NCI-H1105 (cell line): ENCODE data around the gene IL10.
"Not testable (repeated sequence)": the region's sequence is repeated elsewhere in the genome, so short reads cannot be mapped to it uniquely, and the experiment has no call there.

ENCODE experiments used
- DNase-seq: peaks from one replicate; lab custom pipeline; 2025; lab: John Stamatoyannopoulos, UW

IL10 gene

DNA sequence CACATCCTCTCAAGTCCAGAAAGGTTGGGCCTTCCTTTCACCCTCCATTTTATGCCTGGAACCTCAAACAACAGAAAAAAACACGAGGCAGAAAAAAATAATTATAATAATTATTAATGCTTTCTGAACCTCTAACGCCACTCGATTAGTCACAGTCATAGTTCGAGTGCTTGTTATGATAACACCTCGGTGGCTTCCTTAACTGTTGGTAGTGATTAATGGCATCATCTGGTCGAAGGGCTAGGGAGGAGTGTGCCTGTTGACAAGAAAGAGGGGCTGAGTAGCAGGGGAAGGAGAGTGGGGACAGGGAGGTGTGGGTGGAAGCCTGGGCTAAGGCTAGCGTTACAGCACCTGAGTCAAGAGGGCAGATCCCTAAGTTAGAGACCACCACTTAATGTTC lies 21.3 kb upstream of the IL10 start:
- no peak for DNase-seq

DNA sequence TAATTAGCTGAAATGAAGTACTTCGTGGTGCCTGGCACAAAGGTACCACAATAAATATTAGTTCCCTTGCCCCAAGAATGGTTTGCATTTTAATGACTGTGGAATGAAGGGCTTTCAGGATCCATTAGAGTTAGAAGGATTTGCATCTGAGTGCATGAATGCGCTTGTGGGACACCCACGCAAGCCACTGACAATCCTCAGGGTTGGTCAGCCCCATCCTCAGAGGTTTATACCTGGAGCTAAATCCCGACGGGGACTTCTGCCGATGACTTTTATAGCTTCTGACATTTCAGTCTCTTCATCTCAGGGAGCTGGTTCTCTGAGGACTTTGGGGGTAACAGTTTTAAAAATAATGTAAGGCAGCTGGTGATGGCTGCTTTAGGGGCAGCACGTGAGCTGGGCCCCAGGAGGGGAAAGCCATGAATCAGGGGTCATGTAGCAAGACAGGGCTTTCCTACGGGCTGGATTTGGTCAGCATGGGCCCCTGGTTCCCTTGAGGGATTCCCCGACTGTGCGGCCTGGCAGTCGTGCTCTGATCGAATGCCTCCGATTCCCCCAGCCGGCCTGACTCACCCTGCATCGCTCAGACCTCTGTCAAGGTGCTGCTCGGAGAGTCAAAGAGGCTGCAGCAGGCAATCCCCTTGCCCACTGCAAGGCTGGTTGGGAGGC lies 20.8 kb upstream of the IL10 start:
- DNase-seq: no peak

DNA sequence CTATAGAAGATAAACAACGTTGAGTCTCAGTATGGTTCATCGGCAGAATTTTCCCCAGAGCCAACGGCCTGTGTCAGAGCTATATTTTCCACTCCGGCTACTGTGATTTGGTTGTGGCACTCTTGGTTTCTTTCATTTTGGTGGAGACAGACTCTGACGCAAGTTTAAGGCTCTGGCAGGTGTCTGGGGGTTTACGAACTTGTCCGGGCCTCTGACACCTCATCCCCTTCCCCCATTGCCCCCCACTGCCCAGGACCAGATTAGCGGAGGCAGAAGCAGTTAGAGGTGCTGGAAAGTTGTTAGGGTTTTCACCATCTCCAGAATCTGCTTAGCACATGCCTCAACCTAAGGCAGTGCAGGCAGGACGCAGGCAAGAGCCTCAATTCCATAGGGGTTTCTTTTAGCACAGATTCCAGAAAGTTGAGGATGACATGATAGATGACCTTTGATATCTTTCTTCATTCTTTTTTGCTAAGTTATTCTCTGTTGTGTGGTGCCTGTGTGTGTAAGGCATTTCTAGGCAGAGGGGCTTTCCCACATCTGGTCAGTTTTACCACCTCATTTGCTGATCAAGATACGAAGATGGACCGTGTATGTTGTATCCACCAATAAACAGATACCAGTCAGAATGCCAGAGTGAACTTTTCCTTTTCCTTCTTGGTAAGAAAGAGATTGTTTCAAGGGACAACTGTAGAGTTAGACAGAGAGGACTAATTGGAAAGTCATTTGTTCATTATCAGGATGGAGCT lies 18.4 kb upstream of the IL10 start:
- no peak for DNase-seq

- no peak for DNase-seq
Observed at GRCh38 chr1:206788487-206789050, 16.3 kb upstream of the IL10 start.

- DNase-seq: no peak
Observed at GRCh38 chr1:206787891-206788290, 15.6 kb upstream of the IL10 start.

GRCh38 chr1:206786212-206786886 lies 14.1 kb upstream of the IL10 start:
- DNase-seq: no peak

GRCh38 chr1:206785182-206785765 lies 13.0 kb upstream of the IL10 start:
- no peak for DNase-seq

GRCh38 chr1:206784471-206784903 lies 12.2 kb upstream of the IL10 start:
- no peak for DNase-seq

GRCh38 chr1:206783506-206783905 lies 11.2 kb upstream of the IL10 start:
- DNase-seq: no peak

- no peak for DNase-seq
Observed at GRCh38 chr1:206782448-206782847, 10.2 kb upstream of the IL10 start.

DNA sequence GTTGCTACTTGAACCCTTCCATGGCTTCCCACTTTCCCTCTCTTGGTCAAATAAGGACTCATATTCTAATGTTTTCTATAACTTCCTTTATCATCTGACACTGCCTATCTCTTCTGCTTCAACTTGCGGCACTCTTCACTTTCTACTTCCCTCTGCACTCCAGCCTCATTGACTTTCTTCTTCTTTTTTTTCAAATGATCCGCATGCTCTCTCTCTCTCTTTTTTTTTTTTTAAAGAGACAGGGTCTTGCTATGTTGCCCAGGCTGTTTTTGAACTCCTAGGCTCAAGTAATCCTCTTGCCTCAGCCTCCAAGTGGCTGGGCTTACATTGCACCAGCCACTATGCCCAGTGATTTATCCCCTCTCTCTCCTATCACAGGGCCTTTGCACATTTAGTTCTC lies 7.3 kb upstream of the IL10 start:
- no peak for DNase-seq

DNA sequence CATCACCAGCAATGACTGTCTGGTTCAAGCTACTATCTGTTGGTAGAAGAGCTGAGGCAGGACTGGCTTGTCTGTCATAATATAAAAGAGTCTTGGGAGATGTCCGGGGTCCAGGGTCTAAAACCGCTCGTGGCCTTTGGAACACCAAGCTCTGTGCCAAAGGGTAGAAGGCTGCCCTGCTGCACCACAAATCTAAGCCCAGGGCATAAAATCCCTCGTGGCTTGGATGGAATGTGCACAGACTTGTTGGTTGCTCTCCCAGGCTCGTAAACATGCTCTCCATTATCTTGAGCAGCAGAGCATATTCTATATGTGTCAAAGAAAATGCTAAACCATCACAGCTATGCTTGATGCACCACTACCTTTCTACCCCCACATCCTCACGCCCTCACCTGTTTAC lies 6.6 kb upstream of the IL10 start:
- not testable (repeated sequence) for DNase-seq

DNA sequence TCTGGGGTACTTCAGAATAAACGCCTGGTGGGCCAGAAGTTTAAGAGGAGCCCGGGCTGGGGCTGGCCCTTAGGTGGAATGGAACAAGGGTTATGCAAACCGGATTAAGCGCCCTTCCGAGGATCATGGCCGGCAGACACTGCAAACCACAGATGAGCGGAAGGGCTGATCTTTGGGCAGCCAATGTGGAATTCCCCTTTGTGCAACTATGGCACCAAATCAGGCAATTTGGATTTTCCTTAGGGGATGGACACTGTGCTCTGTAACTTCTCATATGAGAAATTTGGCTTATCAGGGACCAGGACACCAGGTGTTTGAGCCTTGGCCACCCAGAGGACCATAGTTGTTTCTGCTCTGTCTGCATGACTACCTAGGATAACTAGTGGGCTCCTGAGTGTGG lies 5.7 kb upstream of the IL10 start:
- DNase-seq: no peak

GRCh38 chr1:206776229-206776628 lies 3.9 kb upstream of the IL10 start:
- no peak for DNase-seq

DNA sequence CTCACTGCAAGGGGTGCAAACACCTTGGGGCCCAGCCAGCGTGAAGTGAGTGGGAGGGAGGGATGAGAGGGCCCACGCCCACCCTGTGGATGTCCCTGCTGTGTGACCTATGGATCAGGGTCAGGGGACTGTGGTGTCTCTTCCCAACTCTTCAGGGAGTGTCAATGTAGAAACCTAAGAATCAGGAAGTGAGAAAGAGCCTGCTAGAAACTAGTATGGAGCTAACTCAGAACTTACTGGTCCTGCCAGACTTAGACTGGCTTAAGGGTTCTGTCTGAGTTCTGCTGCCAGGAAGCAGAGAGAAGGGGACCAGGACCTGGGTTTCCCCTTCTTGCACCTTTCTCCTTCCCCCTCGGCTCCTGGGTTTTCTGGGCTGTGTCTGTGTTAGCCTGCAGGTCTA lies 1.8 kb upstream of the IL10 start:
- no peak for DNase-seq

DNA sequence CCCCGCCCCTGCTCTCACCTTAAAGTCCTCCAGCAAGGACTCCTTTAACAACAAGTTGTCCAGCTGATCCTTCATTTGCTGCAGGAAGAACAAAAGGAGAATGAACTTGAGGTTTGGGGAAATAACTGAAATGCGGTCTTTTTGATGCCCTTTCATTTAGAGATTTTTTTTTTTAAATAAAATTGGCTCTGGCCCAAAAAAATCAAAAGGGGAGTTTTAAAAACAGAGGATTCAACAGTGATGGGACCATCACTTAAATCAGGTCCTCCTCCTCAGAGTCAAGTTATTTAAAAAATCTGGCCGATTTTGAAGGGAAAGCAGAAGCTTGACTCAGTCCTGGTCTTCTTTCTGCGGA lies 979 bp downstream of the IL10 start:
- no peak for DNase-seq

DNA sequence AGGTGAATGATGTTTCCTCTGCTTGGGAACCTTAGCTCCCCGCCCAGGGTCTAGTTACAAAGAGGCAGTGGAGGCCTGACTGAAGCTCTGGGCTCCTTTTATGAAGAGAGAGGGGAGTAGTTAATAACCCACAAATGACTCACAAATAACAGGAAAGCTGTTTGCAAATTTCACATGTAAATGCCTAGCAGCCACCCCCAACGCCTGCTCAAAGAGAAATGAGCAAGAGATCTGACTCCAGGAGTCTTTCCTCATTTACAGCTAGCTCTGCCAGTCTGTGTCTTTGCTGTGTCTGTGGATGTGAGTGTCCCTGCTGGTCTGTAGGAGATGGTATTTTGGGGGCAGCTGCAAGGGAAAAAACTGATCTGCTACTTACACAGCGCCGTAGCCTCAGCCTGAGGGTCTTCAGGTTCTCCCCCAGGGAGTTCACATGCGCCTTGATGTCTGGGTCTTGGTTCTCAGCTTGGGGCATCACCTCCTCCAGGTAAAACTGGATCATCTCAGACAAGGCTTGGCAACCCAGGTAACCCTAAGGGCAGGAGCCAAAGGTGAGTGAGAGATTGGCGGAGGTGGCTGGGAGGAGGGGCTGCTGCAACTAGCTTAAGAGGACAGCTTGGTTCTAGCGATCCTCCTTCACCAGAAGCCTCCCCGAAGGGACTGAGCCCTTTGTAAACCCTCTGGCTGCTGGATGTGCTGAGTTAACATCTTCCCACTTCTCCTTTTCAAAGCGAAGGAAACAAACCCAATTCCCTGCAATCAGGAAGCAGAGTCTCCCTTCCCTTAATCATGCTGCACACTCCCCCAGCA lies 1.6 kb downstream of the IL10 start, which contains the start of gene IL19:
IL19 (plus strand) TSS at position 243 of the 807 bp plus-strand sequence. CDS start 65,890 bp downstream, outside the sequence.
- no peak for DNase-seq

- DNase-seq: no peak
Observed at GRCh38 chr1:206769304-206769731, 3.0 kb downstream of the IL10 start.

- no peak for DNase-seq
Observed at GRCh38 chr1:206768472-206769303, 3.6 kb downstream of the IL10 start.

DNA sequence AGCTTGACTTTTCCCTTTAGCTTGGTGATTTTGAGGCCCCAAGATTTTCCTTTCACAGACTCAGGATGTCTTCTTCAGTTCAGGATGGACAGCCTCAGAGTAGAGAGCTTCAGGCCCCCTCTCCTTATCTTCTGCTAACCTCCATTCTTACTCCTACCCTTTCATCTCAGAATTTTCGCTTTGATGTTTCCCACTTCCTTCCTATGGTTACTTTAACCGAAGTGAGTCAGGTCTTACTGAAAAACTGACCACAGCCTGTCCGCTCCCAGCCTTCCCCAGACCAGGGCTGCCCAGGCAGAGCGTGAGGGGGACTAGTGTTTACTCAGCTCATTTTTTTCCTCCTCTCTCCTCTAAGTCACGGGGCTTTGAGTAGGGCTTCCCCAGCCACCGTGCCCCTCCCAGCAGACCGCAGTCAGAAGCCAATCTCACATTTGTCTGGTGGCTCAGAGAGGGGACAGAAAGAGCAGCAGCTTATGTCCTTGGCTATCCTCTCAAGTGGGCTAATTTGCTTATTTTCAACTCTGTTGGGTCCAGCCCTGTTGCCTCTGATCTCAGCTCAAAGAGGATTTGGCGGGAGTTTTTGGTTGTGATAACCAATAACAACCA lies 5.9 kb downstream of the IL10 start:
- DNase-seq: no peak
